NT2/D1 (cell line): ENCODE results near the gene BSN.

Experiments used
- YY1 ChIP-seq: IDR thresholded peaks from 2 replicates; pipeline ENCODE4 v1.6.1; 2011; ENCODE audit not compliant: insufficient read length, insufficient read depth
- ZNF274 ChIP-seq: IDR thresholded peaks from 2 replicates; pipeline ENCODE4 v1.6.1; 2011; ENCODE audit warnings: mild to moderate bottlenecking, low read depth, low read length

GRCh38 chr3:49616491-49616941 is 62.2 kb downstream of the BSN start:
- TF ChIP-seq YY1 = no peak
- no peak for TF ChIP-seq ZNF274
